SK-N-SH treated with all-trans-retinoic acid at 6 μM for 48 hours (cell line): Measurements from ENCODE around the gene TTC28.

Experiments used
- ARNTL ChIP-seq: fragments of 450-650 bp; formaldehyde crosslinking; IDR thresholded peaks from 2 replicates; pipeline ENCODE4 v1.5.0; 2020; ENCODE audit warnings: low read depth, mild to moderate bottlenecking, moderate library complexity, borderline replicate concordance
- CREB5 ChIP-seq: fragments of 250-450 bp; sonication (Bioruptor Pico); IDR thresholded peaks from 2 replicates; pipeline ENCODE4 v1.5.1; 2020; ENCODE audit warnings: low read depth, mild to moderate bottlenecking, moderate library complexity
- CSDC2 ChIP-seq: fragments of 250-450 bp; sonication (Bioruptor Pico); IDR thresholded peaks from 2 replicates; pipeline ENCODE4 v1.5.0; 2020; ENCODE audit warnings: mild to moderate bottlenecking, moderate library complexity
- ESRRG ChIP-seq: fragments of 250-450 bp; sonication (Bioruptor Pico); IDR thresholded peaks from 2 replicates; pipeline ENCODE4 v1.6.1; 2021; ENCODE audit warnings: mild to moderate bottlenecking
- ISL1 ChIP-seq: fragments of 250-450 bp; sonication (Bioruptor Pico); IDR thresholded peaks from 2 replicates; pipeline ENCODE4 v2.1.2; 2022; ENCODE audit warnings: mild to moderate bottlenecking, moderate library complexity
- PATZ1 ChIP-seq: fragments of 250-450 bp; sonication (Bioruptor Pico); IDR thresholded peaks from 2 replicates; pipeline ENCODE4 v1.8.0; 2020; ENCODE audit warnings: mild to moderate bottlenecking, moderate library complexity, borderline replicate concordance
- POU6F1 ChIP-seq: fragments of 250-450 bp; sonication (Bioruptor Pico); IDR thresholded peaks from 2 replicates; pipeline ENCODE4 v1.8.0; 2021; ENCODE audit warnings: low read depth, mild to moderate bottlenecking, moderate library complexity, borderline replicate concordance
- PPARA ChIP-seq: fragments of 250-450 bp; sonication (Bioruptor Pico); IDR thresholded peaks from 2 replicates; pipeline ENCODE4 v1.5.0; 2020; ENCODE audit warnings: mild to moderate bottlenecking, borderline replicate concordance
- SNAI2 ChIP-seq: fragments of 250-450 bp; sonication (Bioruptor Pico); IDR thresholded peaks from 2 replicates; pipeline ENCODE4 v1.5.0; 2020; ENCODE audit warnings: mild to moderate bottlenecking, moderate library complexity
- TCF4 ChIP-seq: fragments of 250-450 bp; sonication (Bioruptor Pico); IDR thresholded peaks from 2 replicates; pipeline ENCODE4 v1.8.0; 2021; ENCODE audit warnings: mild to moderate bottlenecking, moderate library complexity, borderline replicate concordance
- TOX ChIP-seq: fragments of 250-450 bp; sonication (Bioruptor Pico); IDR thresholded peaks from 2 replicates; pipeline ENCODE4 v1.8.0; 2021; ENCODE audit warnings: mild to moderate bottlenecking, moderate library complexity, borderline replicate concordance
- ZNF565 ChIP-seq: fragments of 450-650 bp; formaldehyde crosslinking; conservative IDR thresholded peaks from 2 replicates; pipeline ENCODE4 v1.5.0; 2020; ENCODE audit warnings: low read depth, mild to moderate bottlenecking, moderate library complexity
- ZNF70 ChIP-seq: fragments of 450-650 bp; formaldehyde crosslinking; IDR thresholded peaks from 2 replicates; pipeline ENCODE4 v1.5.0; 2020; ENCODE audit warnings: mild to moderate bottlenecking, moderate library complexity
- ZNF8 ChIP-seq: fragments of 450-650 bp; formaldehyde crosslinking; IDR thresholded peaks from 2 replicates; pipeline ENCODE4 v1.5.0; 2020; ENCODE audit warnings: mild to moderate bottlenecking, moderate library complexity

GRCh38 chr22:28183078-28183860, 496.4 kb downstream of the TTC28 start:
- TF ChIP-seq CREB5 (CRISPR knock-in tag) (no peak), ESRRG (CRISPR knock-in tag) (no peak), POU6F1 (CRISPR knock-in tag) (no peak), PATZ1 (CRISPR knock-in tag) (no peak), ZNF565 (CRISPR knock-in tag) (no peak), ARNTL (CRISPR knock-in tag) (no peak), ISL1 (CRISPR knock-in tag) (no peak), ZNF70 (CRISPR knock-in tag) (no peak), CSDC2 (CRISPR knock-in tag) (no peak), ZNF8 (CRISPR knock-in tag) (no peak), SNAI2 (no peak), PPARA (CRISPR knock-in tag) (no peak), TCF4 (CRISPR knock-in tag) (no peak), TOX (no peak)
